GM12878 (cell line): ENCODE measurements around the gene PSMB10. TPM values are rescaled to one million over a fixed set of nuclear protein-coding genes. Genes with fewer than 3 reads are reported as not detected.

Source experiments
- ATAC-seq: fragments of 200-7000 bp; cut with Tn5 transposase; 3 replicates; pipeline ENCODE4 v1.9.1; 2020; ENCODE audit warnings: mild to moderate bottlenecking, moderate library complexity
- BruUV-seq: library from RNA; stranded (reverse); fragments of 400-500 nt; replicated peaks from 2 replicates; lab custom pipeline; 2021; lab: Mats Ljungman, UMichigan
- CTCF ChIA-PET: fragments of 300-600 bp; sonication (Branson Sonifier 250); formaldehyde crosslinking; extraction: SDS; loops from one replicate; lab custom pipeline; 2021; ENCODE audit warnings: inconsistent platforms; lab: Yijun Ruan, JAX
- POLR2A ChIA-PET: fragments of 350-600 bp; formaldehyde crosslinking; extraction: SDS; loops from one replicate; lab custom pipeline; 2021; ENCODE audit warnings: inconsistent platforms; lab: Charles Lee
- RAD21 ChIA-PET: fragments of 300-600 bp; sonication (Branson Sonifier 250); formaldehyde crosslinking; loops from one replicate; lab custom pipeline; 2023; ENCODE audit warnings: antibody characterized with exemption; ENCODE audit not compliant: unreplicated experiment; lab: Charles Lee
- SMC1A ChIA-PET: fragments of 300-600 bp; sonication (Branson Sonifier 250); formaldehyde crosslinking; loops from one replicate; lab custom pipeline; 2023; ENCODE audit not compliant: unreplicated experiment, uncharacterized antibody; lab: Charles Lee
- DNase-seq: peaks from one replicate; pipeline ENCODE4 v3.0.0-alpha.2; 2011; ENCODE audit warnings: low read depth, low spot score
- FAIRE-seq: peaks from 3 replicates; lab custom pipeline; 2011; peaks lifted over from hg19 to GRCh38; lab: Jason Lieb, UNC
- H2AFZ ChIP-seq: 2 replicates; pipeline ENCODE4 v1.6.0; 2011; ENCODE audit warnings: low read depth, low read length, control low read depth; ENCODE audit not compliant: control insufficient read depth
- H3K27ac ChIP-seq: 2 replicates; pipeline ENCODE4 v1.5.1; 2011; ENCODE audit warnings: control low read depth; ENCODE audit not compliant: control insufficient read depth, insufficient read depth
- H3K27me3 ChIP-seq, 2 experiments: replicated peaks in 1 of 2; 2 replicates each; pipeline versions ENCODE4 v1.6.0 to v1.6.1; 2011; ENCODE audit warnings: low read length in 1 of 2; ENCODE audit not compliant: control insufficient read depth in 2 of 2, insufficient read depth in 2 of 2
- H3K36me3 ChIP-seq, 2 experiments: 2 replicates each; pipeline ENCODE4 v1.5.1; 2011; ENCODE audit warnings: low read length in 1 of 2; ENCODE audit not compliant: control insufficient read depth in 2 of 2, insufficient read depth in 2 of 2
- H3K4me1 ChIP-seq: 2 replicates; pipeline ENCODE4 v1.6.1; 2011; ENCODE audit warnings: mild to moderate bottlenecking, low read length, moderate library complexity, mixed read lengths; ENCODE audit not compliant: control insufficient read depth, insufficient read depth
- H3K4me2 ChIP-seq: 2 replicates; pipeline ENCODE4 v1.6.0; 2011; ENCODE audit warnings: control low read depth; ENCODE audit not compliant: control insufficient read depth, insufficient read depth
- H3K4me3 ChIP-seq: fragments of 200-600 bp; sonication (generic); 2 replicates; pipeline ENCODE4 v1.5.1; 2016
- H3K79me2 ChIP-seq: 2 replicates; pipeline ENCODE4 v1.6.0; 2011; ENCODE audit warnings: low read length; ENCODE audit not compliant: control insufficient read depth, insufficient read depth
- H3K9ac ChIP-seq: 2 replicates; pipeline ENCODE4 v1.8.0; 2011; ENCODE audit warnings: low read length, control low read depth, mixed read lengths; ENCODE audit not compliant: control insufficient read depth, insufficient read depth
- H3K9me3 ChIP-seq: replicated peaks from 3 replicates; pipeline ENCODE4 v1.5.1; 2011; ENCODE audit warnings: mild to moderate bottlenecking, low read length; ENCODE audit not compliant: control insufficient read depth, insufficient read depth
- H4K20me1 ChIP-seq: 2 replicates; pipeline ENCODE4 v1.6.0; 2011; ENCODE audit not compliant: control insufficient read depth, insufficient read depth
- HDAC6 ChIP-seq: fragments of 200-600 bp; sonication (generic); IDR thresholded peaks from one replicate; pipeline ENCODE4 v1.8.0; 2017; ENCODE audit warnings: antibody characterized with exemption; ENCODE audit not compliant: unreplicated experiment
- NFYB ChIP-seq: IDR thresholded peaks from 2 replicates; pipeline ENCODE4 v1.6.1; 2011; ENCODE audit warnings: low read depth, mild to moderate bottlenecking, low read length, improper control_type of control experiment, moderate library complexity; ENCODE audit not compliant: insufficient read depth
- POLR2A ChIP-seq: IDR thresholded peaks from 2 replicates; pipeline ENCODE4 v1.6.1; 2011; ENCODE audit warnings: low read depth, mild to moderate bottlenecking, low read length
- RELA ChIP-seq: fragments of 450-650 bp; IDR thresholded peaks from 2 replicates; pipeline ENCODE4 v1.8.0; 2014; ENCODE audit warnings: borderline replicate concordance; ENCODE audit not compliant: partially characterized antibody
- REST ChIP-seq: IDR thresholded peaks from 2 replicates; pipeline ENCODE4 v1.6.1; 2012; ENCODE audit warnings: mild to moderate bottlenecking, low read depth, low read length
- WGBS: methylation state at CpG from one replicate; pipeline ENCODE4 v1.1.6; 2016; ENCODE audit warnings: low lambda C conversion rate; ENCODE audit not compliant: insufficient replicate concordance, insufficient coverage; ENCODE audit errors: missing lambda C conversion rate; 5-methylcytosine and 5-hydroxymethylcytosine counted together
- in situ Hi-C: fragments of 300-500 bp; cut with MboI; formaldehyde crosslinking; loops from 9 replicates; pipeline ENCODE4 v1.14.3; 2018; ENCODE audit warnings: mixed read lengths
- intact Hi-C: fragments of 100-400 bp; cut with micrococcal nuclease; formaldehyde crosslinking; loops from one replicate; pipeline ENCODE4 v1.14.2; 2022; ENCODE audit not compliant: unreplicated experiment
- polyA plus RNA-seq, 11 experiments: library from polyadenylated mRNA; depleted of rRNA in 4 of 11; unstranded in 6 of 11; stranded (reverse) in 5 of 11; fragments of >200 nt; fragmentation: Nextera tagmentation in 4 of 11; fragmentation: Illumina TruSeq in 1 of 11; extraction: Ambion mirVana in 4 of 11; extraction: Trizol in 1 of 11; gene quantifications; 1 replicate in 1 of 11; 2 replicates in 10 of 11; pipeline versions ENCODE4 v1.2.1 to v1.2.3, GENCODE V29; 2011 to 2016; ENCODE audit warnings: inconsistent platforms in 2 of 11, missing spikeins in 2 of 11, low read depth in 1 of 11
- total RNA-seq, 4 experiments: library from RNA; depleted of rRNA in 3 of 4; stranded (reverse); fragments of >200 nt in 3 of 4; fragmentation: Illumina TruSeq in 1 of 4; extraction: Trizol in 1 of 4; gene quantifications; 2 replicates each; pipeline versions ENCODE4 v1.2.1 to v1.2.3, GENCODE V29; 2013 to 2021

PSMB10 gene
- total and polyA plus RNA-seq, 10 of the 15 experiments (the other 5 are each of a cell fraction or from before 2014, with no cell fraction given): 24.1 to 308 (median 151) TPM

DNA sequence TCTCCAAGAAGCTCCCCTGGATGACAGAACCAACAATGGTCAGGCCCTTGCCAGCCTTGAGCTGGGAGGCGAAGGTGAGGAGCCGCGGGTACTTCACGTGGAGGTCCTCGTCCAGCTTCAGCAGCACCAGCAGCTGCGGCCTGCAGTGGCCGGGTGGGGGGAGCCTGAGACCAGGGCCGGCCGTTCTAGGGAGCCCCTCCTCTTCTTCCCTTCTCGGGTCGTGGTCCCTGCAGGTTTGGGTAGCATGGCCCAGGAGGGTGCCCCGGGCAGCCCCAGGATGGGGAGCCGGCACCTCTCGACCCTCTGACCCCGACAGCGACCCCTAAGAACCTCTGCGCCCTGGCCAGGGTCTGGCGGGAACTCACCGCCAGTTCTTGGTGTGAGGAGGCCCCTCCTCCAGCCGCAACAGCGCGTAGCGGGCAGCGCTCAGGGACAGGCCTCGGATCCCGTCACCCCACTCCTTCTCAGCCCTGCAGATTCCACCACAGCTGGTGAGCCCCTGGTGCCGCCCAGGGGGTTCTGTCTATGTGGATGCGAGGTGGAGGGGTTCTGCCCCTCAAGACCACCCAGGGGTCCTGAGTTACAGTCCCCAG lies 10.4 kb upstream of the PSMB10 start (continued):
- TF ChIP-seq REST (no peak), RELA (no peak), NFYB (no peak)

DNA sequence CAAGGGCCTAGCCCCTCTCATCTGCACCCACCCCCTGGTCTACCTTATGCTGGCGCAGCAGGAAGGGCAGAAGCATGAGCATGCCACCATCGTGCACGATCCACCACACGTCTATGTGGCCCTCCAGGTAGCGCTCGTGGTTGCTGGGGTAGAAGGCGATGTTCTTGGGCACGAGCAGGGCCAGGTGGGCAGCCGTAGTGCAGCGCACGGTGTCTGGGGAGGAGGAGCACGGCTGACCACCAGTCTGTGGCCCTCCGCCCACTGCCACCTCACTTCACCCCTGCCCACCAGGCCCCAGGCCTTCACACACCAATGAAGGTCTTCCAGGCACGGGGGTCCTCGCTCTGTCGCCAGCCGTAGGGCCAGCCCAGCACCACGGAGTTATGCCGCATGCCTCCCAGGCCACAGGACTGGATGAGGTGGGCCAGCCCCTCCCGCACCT lies 9.5 kb upstream of the PSMB10 start:
- H3K4me1 ChIP-seq: no peaks in the 10 kb centered on the region
- ATAC-seq: no peak
- peaks cover 0 to 12% of the 10 kb centered on the region in 2 experiments; a peak in 3 of 4 replicates for H3K36me3 ChIP-seq
- no peak overlapping the region for H3K27ac ChIP-seq
- H3K9me3 ChIP-seq: no peaks in the 10 kb centered on the region
- FAIRE-seq: no peak
- H3K27me3 ChIP-seq: no peaks in the 10 kb centered on the region
- H3K4me3 ChIP-seq: no peak overlapping the region
- H2AFZ ChIP-seq: no peak overlapping the region
- ChIA-PET RAD21 (no interaction called here), POLR2A (no interaction called here), CTCF (interaction anchor here (0.9 kb wide), 1 partner anchor 94 kb away, joined by 3 read pairs; no protein-coding TSS in a partner anchor), SMC1A (no interaction called here)
- intact Hi-C loops: no loop called here
- no peak overlapping the region for H3K4me2 ChIP-seq
- H3K9ac ChIP-seq: no peak overlapping the region
- no peaks in the 10 kb centered on the region for H4K20me1 ChIP-seq
- in situ Hi-C loops: no loop called here
- no peaks in the 10 kb centered on the region for H3K79me2 ChIP-seq
- no peak for DNase-seq
- BruUV-seq: no TSS peak
- 97% methylated on average over 20 of the region's 20 CpGs for WGBS
- TF ChIP-seq HDAC6 (no peak), POLR2A (peak; percentile 23)
